GM12892 (cell line): Measurements from ENCODE around the gene MINDY3.

Source experiments
- DNase-seq: peaks from one replicate; pipeline ENCODE4 v3.0.0; 2011; ENCODE audit not compliant: insufficient read length
- FAIRE-seq: peaks from 2 replicates; lab custom pipeline; 2011; peaks lifted over from hg19 to GRCh38; lab: Jason Lieb, UNC
- POLR2A ChIP-seq: IDR thresholded peaks from 2 replicates; pipeline ENCODE4 v1.6.1; 2011; ENCODE audit warnings: low read depth, low read length, control low read depth
- POLR2AphosphoS5 ChIP-seq: IDR thresholded peaks from 2 replicates; pipeline ENCODE4 v1.6.1; 2011; ENCODE audit warnings: low read depth, low read length, control low read depth
- TAF1 ChIP-seq: IDR thresholded peaks from 2 replicates; pipeline ENCODE4 v1.6.1; 2011; ENCODE audit warnings: low read depth, mild to moderate bottlenecking, control low read depth, low read length, borderline replicate concordance

The MINDY3 gene

DNA sequence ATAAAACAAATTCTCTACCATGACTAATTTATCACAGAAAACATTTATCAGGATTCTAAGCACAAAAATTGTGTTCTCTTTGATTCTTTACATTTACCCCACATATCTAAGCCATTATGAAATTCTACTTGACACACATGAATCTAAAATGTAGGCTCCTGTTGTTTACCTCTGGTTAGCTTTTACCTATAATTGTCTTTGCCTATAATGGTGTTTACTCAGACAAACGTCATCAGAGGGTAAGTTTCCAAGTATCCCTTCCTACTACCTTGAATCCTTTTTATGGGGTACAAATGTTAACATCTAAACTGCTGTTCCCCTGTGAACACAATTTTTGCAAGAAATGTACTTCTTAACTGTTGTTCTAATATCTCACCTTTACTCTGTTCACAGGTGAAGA lies 63.5 kb downstream of the MINDY3 start:
- DNase-seq (no peak), FAIRE-seq (peak; percentile 5)
- TF ChIP-seq POLR2AphosphoS5: no peak
- no peak for TF ChIP-seq TAF1
- no peak for TF ChIP-seq POLR2A

DNA sequence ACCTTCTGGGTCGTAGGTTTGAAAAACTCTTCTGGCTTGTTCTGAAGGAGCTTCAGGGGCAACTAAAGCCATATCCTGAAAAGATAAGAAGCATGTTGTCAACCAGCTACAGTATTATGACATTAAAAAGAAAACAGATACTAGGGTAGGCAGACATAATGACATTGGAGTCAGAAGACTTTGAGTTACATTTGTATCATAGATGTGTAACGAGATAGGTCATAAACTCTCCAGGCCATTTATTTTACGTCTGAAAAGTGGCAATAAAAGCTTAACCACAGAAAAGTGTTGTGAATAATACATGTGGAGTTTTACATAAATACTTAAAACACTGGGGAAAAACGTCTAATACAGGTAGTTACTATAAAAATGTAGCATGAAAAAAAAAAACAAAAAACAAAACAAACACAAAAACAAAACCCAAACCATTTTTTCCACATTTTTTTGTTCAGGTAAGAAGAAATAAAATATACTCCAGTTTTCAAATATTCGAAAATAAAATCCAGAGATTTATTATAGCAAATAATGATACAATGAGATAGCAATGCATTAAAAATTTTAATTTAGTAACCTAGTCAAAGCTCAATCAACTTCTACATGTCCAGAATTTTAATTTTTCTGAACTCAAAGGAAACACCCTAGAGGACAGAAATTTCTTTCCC lies 64.1 kb downstream of the MINDY3 start:
- FAIRE-seq: no peak
- DNase-seq: no peak
- TF ChIP-seq POLR2A (no peak), POLR2AphosphoS5 (no peak), TAF1 (no peak)

DNA sequence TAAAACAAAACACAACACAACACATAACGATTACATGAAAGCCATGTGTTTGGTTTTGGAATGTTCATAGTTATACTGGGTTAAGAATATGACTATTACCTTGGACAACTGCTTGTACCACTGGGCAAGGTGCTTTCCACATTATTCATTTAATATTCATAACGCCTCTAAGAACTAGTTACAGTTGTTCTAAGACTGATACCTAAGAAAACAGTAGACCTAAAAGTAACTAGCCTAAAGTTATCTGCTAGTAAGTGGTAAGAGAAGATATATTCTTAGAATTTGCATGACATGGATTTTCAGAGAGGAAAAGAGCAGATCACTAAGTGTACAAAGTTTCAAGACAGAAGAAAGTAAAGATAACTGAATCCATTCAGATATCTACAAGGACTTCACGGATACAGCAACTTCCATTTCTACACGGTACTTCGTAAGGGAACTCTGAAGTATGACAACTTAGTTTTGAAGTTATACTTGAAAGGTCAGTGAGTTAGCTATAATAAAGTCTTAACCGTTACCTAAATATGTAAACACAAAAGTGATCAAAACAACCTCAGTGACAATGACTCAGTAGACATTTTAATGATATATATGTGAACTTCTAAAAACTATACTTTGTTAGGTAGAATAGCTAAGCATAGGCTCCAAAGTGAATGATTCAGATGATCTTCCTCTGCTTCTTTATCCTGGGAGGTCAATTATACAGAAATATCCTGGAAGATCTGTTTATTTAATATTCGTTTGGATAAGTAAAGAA lies 65.1 kb downstream of the MINDY3 start:
- no peak for FAIRE-seq
- TF ChIP-seq POLR2AphosphoS5 (no peak), POLR2A (no peak), TAF1 (no peak)
- DNase-seq: no peak

DNA sequence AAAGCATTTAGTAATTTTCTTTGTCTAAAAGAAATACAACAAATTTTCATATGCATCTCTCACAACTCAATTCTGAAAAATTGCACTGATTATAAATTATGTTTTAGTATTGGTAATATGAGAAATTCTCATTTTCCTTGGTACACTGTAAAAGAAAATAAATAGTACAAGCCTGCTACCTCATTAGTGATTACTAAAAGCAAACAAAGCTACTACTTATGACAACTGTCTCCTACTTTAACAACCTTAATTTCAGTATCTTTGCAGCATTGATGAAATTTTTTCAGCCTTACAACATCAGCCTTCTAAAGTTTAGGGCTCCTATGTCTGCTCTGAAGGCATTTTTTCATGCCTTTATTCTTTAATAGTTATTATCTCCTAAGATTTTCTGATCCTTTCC lies 65.7 kb downstream of the MINDY3 start:
- TF ChIP-seq POLR2A (no peak), TAF1 (no peak), POLR2AphosphoS5 (no peak)
- no peak for DNase-seq
- no peak for FAIRE-seq

- FAIRE-seq: peak; percentile 9
- no peak for DNase-seq
- TF ChIP-seq TAF1: no peak
- TF ChIP-seq POLR2A: no peak
- TF ChIP-seq POLR2AphosphoS5: no peak
Observed at GRCh38 chr10:15793664-15794063, 66.6 kb downstream of the MINDY3 start.

- DNase-seq (no peak), FAIRE-seq (no peak)
- no peak for TF ChIP-seq POLR2A
- TF ChIP-seq POLR2AphosphoS5: no peak
- no peak for TF ChIP-seq TAF1
Observed at GRCh38 chr10:15792777-15793176, 67.5 kb downstream of the MINDY3 start.

- FAIRE-seq (no peak), DNase-seq (no peak)
- TF ChIP-seq POLR2A (no peak), POLR2AphosphoS5 (no peak), TAF1 (no peak)
Observed at GRCh38 chr10:15791816-15792524, 68.3 kb downstream of the MINDY3 start.

GRCh38 chr10:15789793-15790525 lies 70.3 kb downstream of the MINDY3 start:
- FAIRE-seq (no peak), DNase-seq (no peak)
- no peak for TF ChIP-seq POLR2A
- no peak for TF ChIP-seq POLR2AphosphoS5
- TF ChIP-seq TAF1: no peak

GRCh38 chr10:15787426-15787825 lies 72.9 kb downstream of the MINDY3 start:
- TF ChIP-seq POLR2AphosphoS5 (no peak), POLR2A (no peak), TAF1 (no peak)
- DNase-seq (no peak), FAIRE-seq (no peak)

DNA sequence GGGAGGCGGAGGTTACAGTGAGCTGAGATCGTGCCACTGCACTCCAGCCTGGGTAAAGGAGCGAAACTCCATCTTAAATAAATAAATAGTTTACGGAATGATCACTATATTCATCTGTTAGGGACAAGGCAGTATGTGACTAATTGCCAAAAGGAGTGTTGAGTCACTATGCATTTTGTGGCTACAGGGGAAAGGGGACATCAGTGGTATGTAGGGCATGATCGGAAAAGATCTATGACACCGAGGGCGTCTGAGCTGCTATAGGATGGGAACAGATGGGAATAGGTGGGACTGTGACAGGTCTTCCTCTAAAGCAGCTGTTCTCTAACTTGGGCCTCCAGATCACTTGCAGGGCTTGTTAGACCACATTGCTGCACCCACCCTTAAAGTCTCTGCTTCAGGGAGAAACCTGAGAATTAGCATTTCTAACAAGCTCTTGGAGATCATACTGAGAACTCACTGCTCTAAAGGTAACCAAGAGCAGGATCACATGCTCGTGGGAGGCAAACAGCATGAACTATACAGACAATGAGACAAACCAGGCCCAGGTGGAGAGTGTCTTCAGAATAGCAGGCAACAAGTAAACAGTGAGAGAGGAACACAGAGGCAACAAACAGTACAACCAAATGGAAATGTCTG lies 75.5 kb downstream of the MINDY3 start:
- no peak for FAIRE-seq
- no peak for TF ChIP-seq POLR2AphosphoS5

GRCh38 chr10:15783941-15784636 lies 76.2 kb downstream of the MINDY3 start:
- no peak for DNase-seq
- no peak for TF ChIP-seq POLR2A
- no peak for TF ChIP-seq POLR2AphosphoS5
- no peak for TF ChIP-seq TAF1
- no peak for FAIRE-seq

More for the DNA sequence above, 75.5 kb downstream of the MINDY3 start:
- DNase-seq: no peak
